ENCODE data around the gene DDX59. TPM values are rescaled to one million over a fixed set of nuclear protein-coding genes. Genes with fewer than 3 reads are reported as not detected.

Gene DDX59
- total and polyA plus RNA-seq, 10 of the 15 experiments (the other 5 are each of a cell fraction or from before 2014, with no cell fraction given): 17.3 to 42.1 (median 23.6) TPM

- peak; percentile 42 for TF ChIP-seq SKIL (IDR thresholded peaks at IDR 0.05; ENCODE audit: low read depth, poor library complexity, severe bottlenecking)
- TF ChIP-seq FOXM1 (IDR thresholded peaks at IDR 0.05; ENCODE audit: low read depth, low read length): peak; percentile 51; the same call in 1 of the 2 replicates
- TF ChIP-seq, protein P1, sequence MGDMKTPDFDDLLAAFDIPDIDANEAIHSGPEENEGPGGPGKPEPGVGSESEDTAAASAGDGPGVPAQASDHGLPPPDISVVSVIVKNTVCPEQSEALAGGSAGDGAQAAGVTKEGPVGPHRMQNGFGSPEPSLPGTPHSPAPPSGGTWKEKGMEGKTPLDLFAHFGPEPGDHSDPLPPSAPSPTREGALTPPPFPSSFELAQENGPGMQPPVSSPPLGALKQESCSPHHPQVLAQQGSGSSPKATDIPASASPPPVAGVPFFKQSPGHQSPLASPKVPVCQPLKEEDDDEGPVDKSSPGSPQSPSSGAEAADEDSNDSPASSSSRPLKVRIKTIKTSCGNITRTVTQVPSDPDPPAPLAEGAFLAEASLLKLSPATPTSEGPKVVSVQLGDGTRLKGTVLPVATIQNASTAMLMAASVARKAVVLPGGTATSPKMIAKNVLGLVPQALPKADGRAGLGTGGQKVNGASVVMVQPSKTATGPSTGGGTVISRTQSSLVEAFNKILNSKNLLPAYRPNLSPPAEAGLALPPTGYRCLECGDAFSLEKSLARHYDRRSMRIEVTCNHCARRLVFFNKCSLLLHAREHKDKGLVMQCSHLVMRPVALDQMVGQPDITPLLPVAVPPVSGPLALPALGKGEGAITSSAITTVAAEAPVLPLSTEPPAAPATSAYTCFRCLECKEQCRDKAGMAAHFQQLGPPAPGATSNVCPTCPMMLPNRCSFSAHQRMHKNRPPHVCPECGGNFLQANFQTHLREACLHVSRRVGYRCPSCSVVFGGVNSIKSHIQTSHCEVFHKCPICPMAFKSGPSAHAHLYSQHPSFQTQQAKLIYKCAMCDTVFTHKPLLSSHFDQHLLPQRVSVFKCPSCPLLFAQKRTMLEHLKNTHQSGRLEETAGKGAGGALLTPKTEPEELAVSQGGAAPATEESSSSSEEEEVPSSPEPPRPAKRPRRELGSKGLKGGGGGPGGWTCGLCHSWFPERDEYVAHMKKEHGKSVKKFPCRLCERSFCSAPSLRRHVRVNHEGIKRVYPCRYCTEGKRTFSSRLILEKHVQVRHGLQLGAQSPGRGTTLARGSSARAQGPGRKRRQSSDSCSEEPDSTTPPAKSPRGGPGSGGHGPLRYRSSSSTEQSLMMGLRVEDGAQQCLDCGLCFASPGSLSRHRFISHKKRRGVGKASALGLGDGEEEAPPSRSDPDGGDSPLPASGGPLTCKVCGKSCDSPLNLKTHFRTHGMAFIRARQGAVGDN (IDR thresholded peaks at IDR 0.05): peak; percentile 47; the same call in 1 of the 2 replicates
- no peak for TF ChIP-seq ESRRA (IDR thresholded peaks at IDR 0.05; ENCODE audit: low read length)
- no peak for TF ChIP-seq SMAD1 (IDR thresholded peaks at IDR 0.05; ENCODE audit: low read depth, partially characterized antibody)
- TF ChIP-seq, protein P2, sequence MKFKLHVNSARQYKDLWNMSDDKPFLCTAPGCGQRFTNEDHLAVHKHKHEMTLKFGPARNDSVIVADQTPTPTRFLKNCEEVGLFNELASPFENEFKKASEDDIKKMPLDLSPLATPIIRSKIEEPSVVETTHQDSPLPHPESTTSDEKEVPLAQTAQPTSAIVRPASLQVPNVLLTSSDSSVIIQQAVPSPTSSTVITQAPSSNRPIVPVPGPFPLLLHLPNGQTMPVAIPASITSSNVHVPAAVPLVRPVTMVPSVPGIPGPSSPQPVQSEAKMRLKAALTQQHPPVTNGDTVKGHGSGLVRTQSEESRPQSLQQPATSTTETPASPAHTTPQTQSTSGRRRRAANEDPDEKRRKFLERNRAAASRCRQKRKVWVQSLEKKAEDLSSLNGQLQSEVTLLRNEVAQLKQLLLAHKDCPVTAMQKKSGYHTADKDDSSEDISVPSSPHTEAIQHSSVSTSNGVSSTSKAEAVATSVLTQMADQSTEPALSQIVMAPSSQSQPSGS (IDR thresholded peaks at IDR 0.05; ENCODE audit: low read length): peak; percentile 70
- peak; percentile 84 for TF ChIP-seq IKZF1 (conservative IDR thresholded peaks at IDR 0.05)
- peak; percentile 18 for TF ChIP-seq MEF2B (IDR thresholded peaks at IDR 0.05; ENCODE audit: partially characterized antibody, poor library complexity, severe bottlenecking)
- TF ChIP-seq MEF2A (IDR thresholded peaks at IDR 0.05; ENCODE audit: insufficient read depth, low read depth, low read length): 0 out of 2 replicates have a peak, but pooled peaks have one; percentile 8
- TF ChIP-seq CREM (IDR thresholded peaks at IDR 0.05; ENCODE audit: low read depth): peak; percentile 60; the same call in 1 of the 2 replicates
- no peak for TF ChIP-seq CHD2 (IDR thresholded peaks at IDR 0.05; ENCODE audit: borderline replicate concordance, low read depth, low read length)
- TF ChIP-seq RCOR1 (conservative IDR thresholded peaks at IDR 0.05; ENCODE audit: low read depth, low read length): 0 out of 2 replicates have a peak, but pooled peaks have one; percentile 61
- TF ChIP-seq NFIC (IDR thresholded peaks at IDR 0.05; ENCODE audit: low read depth, low read length): peak; percentile 81
- TF ChIP-seq TCF7 (IDR thresholded peaks at IDR 0.05; ENCODE audit: borderline replicate concordance): 0 out of 2 replicates have a peak, but pooled peaks have one; percentile 20
- peak; percentile 91 for TF ChIP-seq IRF4 (IDR thresholded peaks at IDR 0.05; ENCODE audit: low read depth, low read length)
- TF ChIP-seq NBN (IDR thresholded peaks at IDR 0.05): 0 out of 2 replicates have a peak, but pooled peaks have one; percentile 35
- peak; percentile 94 for TF ChIP-seq DPF2 (IDR thresholded peaks at IDR 0.05)
- peak; percentile 82; the same call in 1 of the 3 replicates for TF ChIP-seq POU2F2 (IDR thresholded peaks at IDR 0.05; ENCODE audit: borderline replicate concordance, low read depth, low read length)
- TF ChIP-seq, protein P3, sequence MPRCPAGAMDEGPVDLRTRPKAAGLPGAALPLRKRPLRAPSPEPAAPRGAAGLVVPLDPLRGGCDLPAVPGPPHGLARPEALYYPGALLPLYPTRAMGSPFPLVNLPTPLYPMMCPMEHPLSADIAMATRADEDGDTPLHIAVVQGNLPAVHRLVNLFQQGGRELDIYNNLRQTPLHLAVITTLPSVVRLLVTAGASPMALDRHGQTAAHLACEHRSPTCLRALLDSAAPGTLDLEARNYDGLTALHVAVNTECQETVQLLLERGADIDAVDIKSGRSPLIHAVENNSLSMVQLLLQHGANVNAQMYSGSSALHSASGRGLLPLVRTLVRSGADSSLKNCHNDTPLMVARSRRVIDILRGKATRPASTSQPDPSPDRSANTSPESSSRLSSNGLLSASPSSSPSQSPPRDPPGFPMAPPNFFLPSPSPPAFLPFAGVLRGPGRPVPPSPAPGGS (IDR thresholded peaks at IDR 0.05; ENCODE audit: borderline replicate concordance, insufficient read depth, low read depth, low read length, poor library complexity, severe bottlenecking): no peak
- TF ChIP-seq, protein P4, sequence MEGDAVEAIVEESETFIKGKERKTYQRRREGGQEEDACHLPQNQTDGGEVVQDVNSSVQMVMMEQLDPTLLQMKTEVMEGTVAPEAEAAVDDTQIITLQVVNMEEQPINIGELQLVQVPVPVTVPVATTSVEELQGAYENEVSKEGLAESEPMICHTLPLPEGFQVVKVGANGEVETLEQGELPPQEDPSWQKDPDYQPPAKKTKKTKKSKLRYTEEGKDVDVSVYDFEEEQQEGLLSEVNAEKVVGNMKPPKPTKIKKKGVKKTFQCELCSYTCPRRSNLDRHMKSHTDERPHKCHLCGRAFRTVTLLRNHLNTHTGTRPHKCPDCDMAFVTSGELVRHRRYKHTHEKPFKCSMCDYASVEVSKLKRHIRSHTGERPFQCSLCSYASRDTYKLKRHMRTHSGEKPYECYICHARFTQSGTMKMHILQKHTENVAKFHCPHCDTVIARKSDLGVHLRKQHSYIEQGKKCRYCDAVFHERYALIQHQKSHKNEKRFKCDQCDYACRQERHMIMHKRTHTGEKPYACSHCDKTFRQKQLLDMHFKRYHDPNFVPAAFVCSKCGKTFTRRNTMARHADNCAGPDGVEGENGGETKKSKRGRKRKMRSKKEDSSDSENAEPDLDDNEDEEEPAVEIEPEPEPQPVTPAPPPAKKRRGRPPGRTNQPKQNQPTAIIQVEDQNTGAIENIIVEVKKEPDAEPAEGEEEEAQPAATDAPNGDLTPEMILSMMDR (IDR thresholded peaks at IDR 0.05 in 2 of 3, conservative IDR thresholded peaks at IDR 0.05 in 1 of 3; ENCODE audit: control insufficient read depth in 2 of 3, extremely low read depth in 1 of 3, insufficient read depth in 1 of 3, low read depth in 3 of 3, low read length in 3 of 3): no peak
These were observed 15.0 kb downstream of the DDX59 start (continued) for GRCh38 chr1:200654660-200655059.

Measured in GM12878 (cell line).